T-helper 2 cell treated with Interferon-gamma antibody and Interleukin-4, amounts not matched to agents 5 μg/mL and 100 μg/mL, for 36 hours (primary cell): ENCODE measurements around the gene POU6F2.

ENCODE experiments used
- DNase-seq: peaks from one replicate; pipeline ENCODE4 v3.0.0; 2021; ENCODE audit warnings: low spot score
- H3K27ac Mint-ChIP-seq: one replicate; pipeline ENCODE4 v1.8.0; 2021; ENCODE audit warnings: mild to moderate bottlenecking, mixed read lengths
- H3K27me3 Mint-ChIP-seq: one replicate; pipeline ENCODE4 v1.8.0; 2021; ENCODE audit warnings: low read depth, mixed read lengths
- H3K36me3 Mint-ChIP-seq: one replicate; pipeline ENCODE4 v1.8.0; 2021; ENCODE audit warnings: low read depth, mixed read lengths
- H3K4me1 Mint-ChIP-seq: one replicate; pipeline ENCODE4 v1.8.0; 2021; ENCODE audit warnings: low read depth, mixed read lengths
- H3K4me3 Mint-ChIP-seq: one replicate; pipeline ENCODE4 v1.8.0; 2022; ENCODE audit warnings: mild to moderate bottlenecking, moderate library complexity, mixed read lengths
- H3K9me3 Mint-ChIP-seq: one replicate; pipeline ENCODE4 v1.8.0; 2021; ENCODE audit warnings: mixed read lengths

POU6F2 gene

GRCh38 chr7:39017369-39017915 lies 39.7 kb downstream of the POU6F2 start:
- DNase-seq: no peak
- no peak overlapping the region for H3K27ac Mint-ChIP-seq
- no peaks in the 10 kb centered on the region for H3K27me3 Mint-ChIP-seq
- H3K9me3 Mint-ChIP-seq: peaks cover 1% of the 10 kb centered on the region
- no peak overlapping the region for H3K4me3 Mint-ChIP-seq
- H3K4me1 Mint-ChIP-seq: no peaks in the 10 kb centered on the region
- H3K36me3 Mint-ChIP-seq: no peaks in the 10 kb centered on the region

- Mint-ChIP-seq H3K4me3 (no peak overlapping the region), H3K27me3 (no peaks in the 10 kb centered on the region), H3K36me3 (no peaks in the 10 kb centered on the region), H3K4me1 (no peaks in the 10 kb centered on the region), H3K27ac (no peak overlapping the region), H3K9me3 (peaks cover 6% of the 10 kb centered on the region)
- DNase-seq: no peak
Measured at GRCh38 chr7:39022796-39023195, 45.1 kb downstream of the POU6F2 start.

- peaks cover 4% of the 10 kb centered on the region for H3K9me3 Mint-ChIP-seq
- DNase-seq: no peak
- H3K4me3 Mint-ChIP-seq: no peak overlapping the region
- no peak overlapping the region for H3K27ac Mint-ChIP-seq
- no peaks in the 10 kb centered on the region for H3K4me1 Mint-ChIP-seq
- no peaks in the 10 kb centered on the region for H3K27me3 Mint-ChIP-seq
- H3K36me3 Mint-ChIP-seq: no peaks in the 10 kb centered on the region
Measured at GRCh38 chr7:39027491-39027890, 49.8 kb downstream of the POU6F2 start.

- no peak overlapping the region for H3K4me3 Mint-ChIP-seq
- H3K27me3 Mint-ChIP-seq: no peaks in the 10 kb centered on the region
- DNase-seq: no peak
- H3K36me3 Mint-ChIP-seq: no peaks in the 10 kb centered on the region
- no peaks in the 10 kb centered on the region for H3K4me1 Mint-ChIP-seq
- no peak overlapping the region for H3K27ac Mint-ChIP-seq
- no peaks in the 10 kb centered on the region for H3K9me3 Mint-ChIP-seq
Measured at GRCh38 chr7:39033885-39034624, 56.3 kb downstream of the POU6F2 start.

GRCh38 chr7:39035156-39035555 lies 57.4 kb downstream of the POU6F2 start:
- no peaks in the 10 kb centered on the region for H3K4me1 Mint-ChIP-seq
- no peaks in the 10 kb centered on the region for H3K36me3 Mint-ChIP-seq
- H3K4me3 Mint-ChIP-seq: no peak overlapping the region
- H3K27me3 Mint-ChIP-seq: no peaks in the 10 kb centered on the region
- H3K9me3 Mint-ChIP-seq: no peaks in the 10 kb centered on the region
- H3K27ac Mint-ChIP-seq: no peak overlapping the region
- DNase-seq: no peak

GRCh38 chr7:39035903-39036302 lies 58.2 kb downstream of the POU6F2 start:
- Mint-ChIP-seq H3K9me3 (no peaks in the 10 kb centered on the region), H3K4me1 (no peaks in the 10 kb centered on the region), H3K27me3 (no peaks in the 10 kb centered on the region), H3K27ac (no peak overlapping the region), H3K36me3 (no peaks in the 10 kb centered on the region), H3K4me3 (no peak overlapping the region)
- no peak for DNase-seq

- no peak for DNase-seq
- Mint-ChIP-seq H3K9me3 (no peaks in the 10 kb centered on the region), H3K4me3 (no peak overlapping the region), H3K36me3 (no peaks in the 10 kb centered on the region), H3K4me1 (no peaks in the 10 kb centered on the region), H3K27me3 (no peaks in the 10 kb centered on the region), H3K27ac (no peak overlapping the region)
Measured at GRCh38 chr7:39042670-39043069, 65.0 kb downstream of the POU6F2 start.

- DNase-seq: no peak
- no peaks in the 10 kb centered on the region for H3K4me1 Mint-ChIP-seq
- no peak overlapping the region for H3K4me3 Mint-ChIP-seq
- no peaks in the 10 kb centered on the region for H3K36me3 Mint-ChIP-seq
- no peaks in the 10 kb centered on the region for H3K27me3 Mint-ChIP-seq
- no peaks in the 10 kb centered on the region for H3K9me3 Mint-ChIP-seq
- no peak overlapping the region for H3K27ac Mint-ChIP-seq
Measured at GRCh38 chr7:39043531-39043930, 65.8 kb downstream of the POU6F2 start.

- Mint-ChIP-seq H3K36me3 (no peaks in the 10 kb centered on the region), H3K27me3 (no peaks in the 10 kb centered on the region), H3K4me3 (no peak overlapping the region), H3K27ac (no peak overlapping the region), H3K4me1 (no peaks in the 10 kb centered on the region), H3K9me3 (no peaks in the 10 kb centered on the region)
- no peak for DNase-seq
Measured at GRCh38 chr7:39044489-39044888, 66.8 kb downstream of the POU6F2 start.

GRCh38 chr7:39045231-39045630 lies 67.5 kb downstream of the POU6F2 start:
- no peak overlapping the region for H3K4me3 Mint-ChIP-seq
- DNase-seq: no peak
- H3K9me3 Mint-ChIP-seq: no peaks in the 10 kb centered on the region
- H3K4me1 Mint-ChIP-seq: no peaks in the 10 kb centered on the region
- H3K27me3 Mint-ChIP-seq: no peaks in the 10 kb centered on the region
- no peak overlapping the region for H3K27ac Mint-ChIP-seq
- no peaks in the 10 kb centered on the region for H3K36me3 Mint-ChIP-seq

- Mint-ChIP-seq H3K27ac (no peak overlapping the region), H3K4me1 (no peaks in the 10 kb centered on the region), H3K27me3 (no peaks in the 10 kb centered on the region), H3K4me3 (no peak overlapping the region), H3K36me3 (no peaks in the 10 kb centered on the region), H3K9me3 (no peaks in the 10 kb centered on the region)
- no peak for DNase-seq
Measured at GRCh38 chr7:39051279-39051678, 73.6 kb downstream of the POU6F2 start.

- H3K9me3 Mint-ChIP-seq: no peaks in the 10 kb centered on the region
- no peaks in the 10 kb centered on the region for H3K27me3 Mint-ChIP-seq
- no peak overlapping the region for H3K4me3 Mint-ChIP-seq
- no peaks in the 10 kb centered on the region for H3K36me3 Mint-ChIP-seq
- no peaks in the 10 kb centered on the region for H3K4me1 Mint-ChIP-seq
- H3K27ac Mint-ChIP-seq: no peak overlapping the region
- no peak for DNase-seq
Measured at GRCh38 chr7:39051707-39052106, 74.0 kb downstream of the POU6F2 start.

GRCh38 chr7:39054731-39055130 lies 77.0 kb downstream of the POU6F2 start:
- Mint-ChIP-seq H3K4me1 (no peaks in the 10 kb centered on the region), H3K9me3 (no peaks in the 10 kb centered on the region), H3K27me3 (no peaks in the 10 kb centered on the region), H3K4me3 (no peak overlapping the region), H3K36me3 (no peaks in the 10 kb centered on the region), H3K27ac (no peak overlapping the region)
- DNase-seq: no peak

- Mint-ChIP-seq H3K27ac (no peak overlapping the region), H3K27me3 (no peaks in the 10 kb centered on the region), H3K4me3 (no peak overlapping the region), H3K9me3 (no peaks in the 10 kb centered on the region), H3K4me1 (no peaks in the 10 kb centered on the region), H3K36me3 (no peaks in the 10 kb centered on the region)
- DNase-seq: no peak
Measured at GRCh38 chr7:39056153-39056552, 78.4 kb downstream of the POU6F2 start.

GRCh38 chr7:39062811-39063210 lies 85.1 kb downstream of the POU6F2 start:
- no peaks in the 10 kb centered on the region for H3K9me3 Mint-ChIP-seq
- no peak for DNase-seq
- H3K27me3 Mint-ChIP-seq: no peaks in the 10 kb centered on the region
- no peak overlapping the region for H3K4me3 Mint-ChIP-seq
- no peaks in the 10 kb centered on the region for H3K4me1 Mint-ChIP-seq
- no peak overlapping the region for H3K27ac Mint-ChIP-seq
- no peaks in the 10 kb centered on the region for H3K36me3 Mint-ChIP-seq
